HEK293 (cell line): ENCODE data around the gene ASXL2.

Experiments used
- CTCF ChIA-PET: fragments of 350-600 bp; formaldehyde crosslinking; extraction: SDS; loops from one replicate; lab custom pipeline; 2021; ENCODE audit warnings: antibody characterized with exemption; lab: Yijun Ruan, JAX
- POLR2A ChIA-PET: fragments of 300-600 bp; formaldehyde crosslinking; extraction: SDS; loops from one replicate; lab custom pipeline; 2020; ENCODE audit warnings: antibody characterized with exemption, inconsistent platforms; lab: Yijun Ruan, JAX
- H3K27ac ChIP-seq: fragments of 200-500 bp; sonication (Bioruptor generic); 2 replicates; pipeline ENCODE4 v1.5.1; 2014; ENCODE audit warnings: low read depth, low read length, control low read depth, inconsistent platforms; ENCODE audit errors: extremely low read depth
- H3K36me3 ChIP-seq, 2 experiments: fragments of 200-500 bp in 1 of 2; sonication (Bioruptor generic) in 1 of 2; 1 replicate in 1 of 2; 2 replicates in 1 of 2; pipeline ENCODE4 v1.5.1; 2014 to 2017; ENCODE audit warnings: inconsistent platforms in 2 of 2, low read length in 2 of 2; ENCODE audit not compliant: control insufficient read depth in 2 of 2, insufficient read depth in 1 of 2
- H3K4me1 ChIP-seq: fragments of 200-500 bp; sonication (Bioruptor generic); 2 replicates; pipeline ENCODE4 v1.5.1; 2014; ENCODE audit warnings: mild to moderate bottlenecking, low read length, inconsistent platforms; ENCODE audit not compliant: control insufficient read depth, insufficient read depth
- H3K4me3 ChIP-seq: 2 replicates; pipeline ENCODE4 v1.5.1; 2011; ENCODE audit warnings: low read depth, mild to moderate bottlenecking, control low read depth, low read length, moderate library complexity
- H3K9me3 ChIP-seq: fragments of 200-500 bp; sonication (Bioruptor generic); 2 replicates; pipeline ENCODE4 v1.5.1; 2014; ENCODE audit warnings: low read depth, low read length, inconsistent platforms; ENCODE audit not compliant: control insufficient read depth, insufficient read depth
- AEBP2 ChIP-seq: fragments of 450-650 bp; formaldehyde crosslinking; IDR thresholded peaks from 2 replicates; pipeline ENCODE4 v1.5.1; 2016; ENCODE audit warnings: missing biosample characterization, missing genetic modification characterization, borderline replicate concordance
- GLIS1 ChIP-seq: fragments of 450-650 bp; formaldehyde crosslinking; IDR thresholded peaks from 2 replicates; pipeline ENCODE4 v1.5.1; 2016; ENCODE audit warnings: missing biosample characterization, missing genetic modification characterization
- KLF16 ChIP-seq: fragments of 450-650 bp; formaldehyde crosslinking; IDR thresholded peaks from 2 replicates; pipeline ENCODE4 v1.5.1; 2017; ENCODE audit warnings: missing biosample characterization, missing genetic modification characterization
- KLF7 ChIP-seq: fragments of 450-650 bp; formaldehyde crosslinking; IDR thresholded peaks from 2 replicates; pipeline ENCODE4 v1.5.1; 2016; ENCODE audit warnings: missing biosample characterization, missing genetic modification characterization, borderline replicate concordance
- MEIS1 ChIP-seq: sonication (generic); formaldehyde crosslinking; IDR thresholded peaks from 2 replicates; pipeline ENCODE4 v1.8.1; 2022; ENCODE audit warnings: missing genetic modification reagents, mild to moderate bottlenecking, borderline replicate concordance
- ZBTB17 ChIP-seq: fragments of 450-650 bp; formaldehyde crosslinking; IDR thresholded peaks from 2 replicates; pipeline ENCODE4 v1.5.1; 2016; ENCODE audit warnings: missing biosample characterization, missing genetic modification characterization
- ZFHX2 ChIP-seq: fragments of 450-650 bp; formaldehyde crosslinking; conservative IDR thresholded peaks from 2 replicates; pipeline ENCODE4 v1.5.1; 2016; ENCODE audit warnings: missing biosample characterization, missing genetic modification characterization
- ZFP41 ChIP-seq: fragments of 450-650 bp; formaldehyde crosslinking; IDR thresholded peaks from 2 replicates; pipeline ENCODE4 v1.5.1; 2016; ENCODE audit warnings: missing biosample characterization, missing genetic modification characterization, borderline replicate concordance
- ZFP69B ChIP-seq: fragments of 450-650 bp; formaldehyde crosslinking; IDR thresholded peaks from 2 replicates; pipeline ENCODE4 v1.5.1; 2016; ENCODE audit warnings: missing biosample characterization, missing genetic modification characterization
- ZNF214 ChIP-seq: fragments of 450-650 bp; formaldehyde crosslinking; IDR thresholded peaks from 2 replicates; pipeline ENCODE4 v1.5.1; 2017; ENCODE audit warnings: missing biosample characterization, mild to moderate bottlenecking, missing genetic modification characterization, borderline replicate concordance
- ZNF274 ChIP-seq, 2 experiments: fragments of 200-500 bp in 1 of 2; fragments of 450-650 bp in 1 of 2; sonication (Bioruptor generic) in 1 of 2; formaldehyde crosslinking in 1 of 2; IDR thresholded peaks; 2 replicates each; pipeline versions ENCODE4 v1.5.1 to v1.6.1; 2014 to 2016; ENCODE audit warnings: borderline replicate concordance in 1 of 2, inconsistent platforms in 1 of 2, low read length in 1 of 2, missing biosample characterization in 1 of 2, missing genetic modification characterization in 1 of 2
- ZNF366 ChIP-seq: fragments of 450-650 bp; formaldehyde crosslinking; conservative IDR thresholded peaks from 2 replicates; pipeline ENCODE4 v1.5.1; 2016; ENCODE audit warnings: missing biosample characterization, missing genetic modification characterization
- ZNF473 ChIP-seq: fragments of 450-650 bp; formaldehyde crosslinking; IDR thresholded peaks from 2 replicates; pipeline ENCODE4 v1.5.1; 2017; ENCODE audit warnings: missing biosample characterization, missing genetic modification characterization
- ZNF48 ChIP-seq: fragments of 450-650 bp; formaldehyde crosslinking; IDR thresholded peaks from 2 replicates; pipeline ENCODE4 v1.5.1; 2016; ENCODE audit warnings: missing biosample characterization, missing genetic modification characterization
- ZNF561 ChIP-seq: fragments of 450-650 bp; IDR thresholded peaks from 2 replicates; pipeline ENCODE4 v1.5.1; 2018; ENCODE audit warnings: missing biosample characterization, missing genetic modification characterization, borderline replicate concordance
- ZNF571 ChIP-seq: fragments of 450-650 bp; formaldehyde crosslinking; IDR thresholded peaks from 2 replicates; pipeline ENCODE4 v1.5.0; 2017; ENCODE audit warnings: missing biosample characterization, missing genetic modification characterization
- ZNF623 ChIP-seq: fragments of 450-650 bp; formaldehyde crosslinking; IDR thresholded peaks from 2 replicates; pipeline ENCODE4 v1.5.1; 2016; ENCODE audit warnings: missing biosample characterization, missing genetic modification characterization
- ZNF692 ChIP-seq: fragments of 450-650 bp; formaldehyde crosslinking; IDR thresholded peaks from 2 replicates; pipeline ENCODE4 v1.5.1; 2016; ENCODE audit warnings: missing biosample characterization, missing genetic modification characterization
- ZNF791 ChIP-seq: fragments of 450-650 bp; formaldehyde crosslinking; IDR thresholded peaks from 2 replicates; pipeline ENCODE4 v1.5.1; 2016; ENCODE audit warnings: missing biosample characterization, missing genetic modification characterization
- ZNF843 ChIP-seq: fragments of 450-650 bp; formaldehyde crosslinking; IDR thresholded peaks from 2 replicates; pipeline ENCODE4 v1.5.1; 2016; ENCODE audit warnings: missing biosample characterization, missing genetic modification characterization
- ZSCAN4 ChIP-seq: fragments of 450-650 bp; formaldehyde crosslinking; IDR thresholded peaks from 2 replicates; pipeline ENCODE4 v1.5.1; 2017; ENCODE audit warnings: missing biosample characterization, missing genetic modification characterization

The ASXL2 gene

GRCh38 chr2:25855065-25855464 lies 23.2 kb downstream of the ASXL2 start:
- H3K4me3 ChIP-seq = no peak overlapping the region
- peaks cover 0 to 4% of the 10 kb centered on the region in 2 experiments; a peak in 2 of 3 replicates for H3K36me3 ChIP-seq
- TF ChIP-seq ZNF48 (tag by site-specific recombination) = no peak
- TF ChIP-seq AEBP2 (tag by site-specific recombination) = no peak
- no peak for TF ChIP-seq ZNF561 (tag by site-specific recombination)
- no peak for TF ChIP-seq ZNF473 (tag by site-specific recombination)
- no peak for TF ChIP-seq ZNF623 (tag by site-specific recombination)
- no peak for TF ChIP-seq ZNF791 (tag by site-specific recombination)
- no peak for TF ChIP-seq ZNF274 (IDR thresholded peaks at IDR 0.05; ENCODE audit: low read length)
- no peak for TF ChIP-seq ZNF274 (tag by site-specific recombination; IDR thresholded peaks at IDR 0.05; ENCODE audit: borderline replicate concordance)
- no peak for TF ChIP-seq KLF16 (tag by site-specific recombination)
- no peak for TF ChIP-seq MEIS1
- TF ChIP-seq ZSCAN4 (tag by site-specific recombination) = no peak
- peak; percentile 40; the same call in 1 of the 2 replicates for TF ChIP-seq GLIS1
- no peak for TF ChIP-seq ZFHX2 (tag by site-specific recombination)
- TF ChIP-seq ZNF366 (tag by site-specific recombination) = peak; percentile 22; the same call in 1 of the 2 replicates
- no peak for TF ChIP-seq ZFP41 (tag by site-specific recombination)
- TF ChIP-seq KLF7 (tag by site-specific recombination) = no peak
- 0 out of 2 replicates have a peak, but pooled peaks have one; percentile 24 for TF ChIP-seq ZNF843 (tag by site-specific recombination)
- TF ChIP-seq ZNF571 (tag by site-specific recombination) = no peak
- TF ChIP-seq ZBTB17 (tag by site-specific recombination) = peak; percentile 71
- peak overlapping the region; percentile 28 for H3K27ac ChIP-seq
- no peaks in the 10 kb centered on the region for H3K9me3 ChIP-seq
- ChIA-PET POLR2A (interaction anchor here (3.5 kb wide), 1 partner anchor 23 kb away, joined by 23 read pairs; the partner anchor contains the start of gene ASXL2), CTCF (interaction anchor here (0.5 to 1.2 kb wide), 4 partner anchors 28 to 195 kb away, joined by 3 to 4 read pairs (median 4); no protein-coding TSS in a partner anchor)
- H3K4me1 ChIP-seq = peaks cover 13% of the 10 kb centered on the region

- Histone ChIP-seq H3K4me3 (no peak overlapping the region), H3K4me1 (peaks cover 13% of the 10 kb centered on the region), H3K36me3 (peaks cover 0 to 4% of the 10 kb centered on the region in 2 experiments; a peak in 2 of 3 replicates), H3K27ac (peak overlapping the region; percentile 28), H3K9me3 (no peaks in the 10 kb centered on the region)
- CTCF ChIA-PET = interaction anchor here (0.5 to 4.4 kb wide), 9 partner anchors 9 to 290 kb away, joined by 3 to 34 read pairs (median 4); partner anchors contain the start of gene ASXL2
- TF ChIP-seq ZNF692 (peak; percentile 64; the same call in 1 of the 2 replicates), ZFP69B (tag by site-specific recombination) (peak; percentile 40; the same call in 1 of the 2 replicates), ZNF214 (tag by site-specific recombination) (no peak)
- POLR2A ChIA-PET = interaction anchor here (3.5 kb wide), 1 partner anchor 24 kb away, joined by 23 read pairs; the partner anchor contains the start of gene ASXL2
Observed at GRCh38 chr2:25854613-25855012, 23.7 kb downstream of the ASXL2 start.
